GM21423 (cell line): ENCODE measurements around the gene NRDC.
"Not testable (repeated sequence)": the region's sequence is repeated elsewhere in the genome, so short reads cannot be mapped to it uniquely, and the experiment has no call there.

Source experiments
- ATAC-seq: cut with Tn5 transposase; IDR thresholded peaks from one replicate; pipeline ENCODE4 v1.9.1; 2021; ENCODE audit warnings: mild to moderate bottlenecking, moderate library complexity; ENCODE audit not compliant: unreplicated experiment

NRDC gene

GRCh38 chr1:51842261-51842660, 36.3 kb downstream of the NRDC start:
- no peak for ATAC-seq

GRCh38 chr1:51840743-51841461, 37.6 kb downstream of the NRDC start:
- ATAC-seq, result no peak

GRCh38 chr1:51840182-51840581, 38.3 kb downstream of the NRDC start:
- no peak for ATAC-seq

- ATAC-seq, result no peak
These were observed 39.4 kb downstream of the NRDC start for GRCh38 chr1:51839094-51839493.

DNA sequence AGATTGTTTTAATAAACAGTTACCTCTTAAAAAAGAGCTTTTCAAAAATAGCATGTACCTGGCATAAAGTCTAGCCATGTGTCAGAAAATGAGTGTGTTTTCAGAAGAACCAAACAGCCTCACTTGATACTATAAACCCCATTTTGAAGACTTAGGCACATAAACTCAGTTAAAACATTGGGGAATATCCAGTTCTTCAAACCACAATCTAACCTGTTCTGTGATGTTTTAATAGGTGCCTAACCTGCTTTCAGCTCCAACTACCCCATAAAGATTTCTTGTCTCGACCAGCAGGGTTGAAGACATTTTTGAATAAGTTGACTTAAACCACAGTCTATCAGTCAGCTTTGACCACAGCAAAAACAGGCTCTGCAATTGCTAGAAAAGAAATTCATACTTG, 41.3 kb downstream of the NRDC start:
- ATAC-seq, result no peak

DNA sequence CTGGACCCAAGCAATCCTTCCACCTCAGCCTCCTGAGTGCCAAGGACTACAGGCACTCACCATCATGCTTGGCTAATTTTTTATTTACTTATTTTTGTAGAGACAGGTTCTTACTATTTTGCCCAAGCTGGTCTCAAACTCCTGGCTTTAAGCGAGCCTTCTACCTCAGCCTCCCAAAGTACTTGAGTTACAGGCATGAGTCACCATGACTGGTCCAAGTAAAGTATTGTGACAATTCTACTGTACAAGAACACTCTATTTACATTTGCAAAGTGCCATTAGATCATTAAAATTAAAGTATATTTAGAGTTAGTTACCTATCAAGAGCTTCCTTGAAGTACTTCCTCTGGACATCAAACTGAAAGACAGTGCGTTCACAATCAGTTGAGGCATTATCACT, 44.8 kb downstream of the NRDC start:
- no peak for ATAC-seq

DNA sequence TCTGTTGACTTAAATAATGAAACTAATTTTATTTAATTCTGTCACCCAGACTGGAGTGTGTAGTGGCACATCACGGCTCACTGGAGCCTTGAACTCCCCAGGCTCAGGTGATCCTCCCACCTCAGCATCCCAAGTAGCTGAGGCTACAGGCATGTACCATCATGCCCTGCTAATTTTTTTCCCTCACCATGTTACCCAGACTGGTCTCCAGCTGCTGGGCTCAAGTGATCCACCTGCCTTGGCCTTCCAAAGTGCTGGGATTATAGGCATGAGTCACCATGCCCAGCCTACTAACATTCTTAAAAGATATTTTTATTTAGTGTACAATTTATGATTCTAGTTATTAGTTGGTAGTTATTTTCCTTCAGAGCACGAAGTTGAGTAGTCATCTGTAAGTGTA, 49.5 kb downstream of the NRDC start:
- ATAC-seq, result no peak

GRCh38 chr1:51819810-51820209, 58.7 kb downstream of the NRDC start:
- ATAC-seq, result no peak

- ATAC-seq, result not testable (repeated sequence)
These were observed 59.5 kb downstream of the NRDC start for GRCh38 chr1:51819021-51819420.

DNA sequence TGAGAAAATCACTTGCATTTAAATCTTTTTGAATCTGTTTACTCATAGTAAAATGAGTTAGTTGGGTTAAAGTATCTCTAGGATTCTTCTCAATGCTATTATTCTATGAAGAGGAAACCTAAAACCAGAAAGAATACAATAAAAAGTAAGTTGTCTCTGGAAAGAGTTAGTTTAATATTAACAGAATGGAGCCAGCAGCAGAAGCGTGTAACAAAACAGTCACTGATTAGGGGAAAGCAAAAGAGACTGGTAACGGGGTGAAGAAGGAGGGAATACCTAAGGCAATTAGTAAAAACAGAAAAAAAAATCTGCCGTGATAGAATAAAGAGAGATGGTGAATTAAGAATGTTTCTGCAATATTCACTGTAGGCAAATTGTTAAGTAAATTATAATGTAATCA, 60.0 kb downstream of the NRDC start:
- ATAC-seq, result no peak

DNA sequence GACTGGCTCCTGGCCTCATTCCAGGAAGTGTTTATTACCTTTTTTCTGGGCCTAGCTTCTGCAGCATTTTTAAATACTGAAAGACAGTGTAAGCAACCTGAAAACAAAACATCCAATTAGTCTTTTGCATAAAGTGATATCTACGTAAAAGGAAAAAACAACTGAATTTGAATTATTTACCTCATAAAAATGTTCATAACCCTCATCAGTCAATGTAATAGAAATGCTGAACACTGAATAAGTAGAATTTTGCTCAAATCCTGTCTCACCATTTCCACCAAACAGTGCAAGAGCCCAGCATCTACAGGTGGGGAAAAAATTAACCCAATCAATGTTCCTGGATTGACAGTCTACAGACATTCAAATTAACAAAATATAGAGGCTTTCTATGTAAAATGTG, 64.0 kb downstream of the NRDC start:
- ATAC-seq, result no peak

DNA sequence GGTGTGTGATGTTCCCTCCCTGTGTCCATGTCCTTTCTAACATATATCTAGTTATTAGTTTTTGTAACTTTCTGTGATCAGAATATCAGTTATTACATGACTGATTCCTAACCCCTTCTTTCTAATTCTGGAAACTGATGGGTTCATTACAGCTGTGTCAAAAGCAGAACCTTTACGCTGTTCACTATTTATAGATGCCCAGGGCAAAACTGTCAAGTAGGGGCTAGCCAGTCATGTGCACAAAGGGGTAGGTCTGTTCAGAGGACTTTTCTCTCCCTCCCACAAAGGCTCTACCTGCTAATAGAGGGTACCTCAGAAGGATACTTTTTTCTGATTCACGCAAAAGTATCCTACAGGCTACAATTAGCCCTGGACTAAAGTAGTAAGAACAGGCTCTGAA, 79.2 kb downstream of the NRDC start:
- no peak for ATAC-seq

- no peak for ATAC-seq
These were observed 83.7 kb downstream of the NRDC start for GRCh38 chr1:51794868-51795267.

DNA sequence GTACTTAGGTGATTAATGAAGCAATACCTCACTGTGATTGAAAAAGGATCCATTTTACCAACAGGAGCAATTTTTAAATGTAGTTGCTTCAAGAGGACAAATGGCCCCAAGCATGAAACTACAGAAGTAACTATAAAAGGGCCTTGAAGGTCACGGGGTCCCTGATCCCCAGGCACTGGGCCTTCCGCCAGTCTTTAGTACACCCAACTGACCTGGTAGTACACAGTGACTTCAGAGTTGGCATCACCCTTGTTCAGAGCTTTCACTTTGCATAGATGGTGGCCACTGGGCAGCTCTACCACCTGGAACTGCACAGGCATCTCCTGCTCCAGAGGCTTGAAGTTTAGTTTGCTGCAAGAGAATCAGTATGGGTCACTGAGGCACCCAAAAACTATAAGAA, 84.3 kb downstream of the NRDC start:
- no peak for ATAC-seq

GRCh38 chr1:51792864-51793263, 85.7 kb downstream of the NRDC start:
- no peak for ATAC-seq

GRCh38 chr1:51791888-51792287, 86.6 kb downstream of the NRDC start:
- no peak for ATAC-seq

GRCh38 chr1:51790385-51790784, 88.1 kb downstream of the NRDC start:
- no peak for ATAC-seq

DNA sequence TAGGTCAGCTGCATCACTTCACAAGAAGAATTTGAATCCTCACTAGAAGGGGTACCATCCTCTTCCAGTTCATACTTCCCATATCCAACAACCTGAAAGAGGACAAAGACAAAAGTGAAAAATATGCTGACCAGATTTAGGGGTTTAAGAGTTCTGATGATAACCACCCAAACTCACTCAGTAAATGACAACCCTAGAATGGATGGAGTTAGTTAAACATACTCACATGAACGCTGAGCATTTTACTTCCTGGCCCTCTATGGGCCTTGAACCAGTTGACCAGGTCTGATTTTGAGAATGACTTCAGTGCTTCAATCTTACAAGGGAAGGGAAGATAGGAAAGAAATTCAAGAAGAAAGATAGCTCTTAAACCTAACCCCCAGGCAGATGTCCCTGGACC, 89.2 kb downstream of the NRDC start:
- no peak for ATAC-seq

DNA sequence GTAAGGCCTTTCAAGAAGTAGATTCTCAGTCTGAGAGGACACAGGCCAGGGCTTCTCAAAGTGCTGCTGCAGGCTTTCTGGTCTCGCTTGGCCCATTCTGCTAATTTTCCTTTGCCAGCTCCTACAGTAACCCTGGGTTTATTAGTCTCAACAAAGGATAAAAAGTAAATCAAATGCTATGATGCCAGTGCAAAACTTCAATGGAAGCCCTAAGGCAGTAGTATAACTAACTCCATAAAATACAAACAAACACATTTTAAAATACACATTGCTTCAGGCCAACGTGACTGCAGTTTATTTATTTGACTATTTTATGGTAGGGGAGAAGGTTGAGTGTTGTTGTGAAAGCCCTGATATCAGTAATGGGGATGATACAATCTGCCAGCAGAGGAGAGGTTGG, 89.6 kb downstream of the NRDC start:
- ATAC-seq, result no peak

GRCh38 chr1:51784997-51785421, 93.5 kb downstream of the NRDC start:
- ATAC-seq, result no peak

DNA sequence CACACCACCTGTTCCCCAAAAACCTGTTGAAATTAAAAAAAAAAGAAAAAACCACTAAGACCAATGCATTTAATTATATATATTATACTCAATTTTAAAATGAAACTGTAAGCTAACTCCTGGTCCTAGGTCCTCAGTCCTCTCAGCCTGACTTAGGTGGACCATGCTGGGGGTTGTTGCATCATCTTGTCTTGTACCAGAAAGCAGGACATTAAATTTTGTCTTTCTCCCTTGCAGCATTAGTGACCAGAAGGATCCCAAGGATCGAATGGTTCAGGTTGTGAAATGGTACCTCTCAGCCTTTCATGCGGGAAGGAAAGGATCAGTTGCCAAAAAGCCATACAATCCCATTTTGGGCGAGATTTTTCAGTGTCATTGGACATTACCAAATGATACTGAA, 97.6 kb downstream of the NRDC start:
- ATAC-seq, result no peak

- ATAC-seq, result no peak
These were observed 102.1 kb downstream of the NRDC start for GRCh38 chr1:51776408-51776807.

DNA sequence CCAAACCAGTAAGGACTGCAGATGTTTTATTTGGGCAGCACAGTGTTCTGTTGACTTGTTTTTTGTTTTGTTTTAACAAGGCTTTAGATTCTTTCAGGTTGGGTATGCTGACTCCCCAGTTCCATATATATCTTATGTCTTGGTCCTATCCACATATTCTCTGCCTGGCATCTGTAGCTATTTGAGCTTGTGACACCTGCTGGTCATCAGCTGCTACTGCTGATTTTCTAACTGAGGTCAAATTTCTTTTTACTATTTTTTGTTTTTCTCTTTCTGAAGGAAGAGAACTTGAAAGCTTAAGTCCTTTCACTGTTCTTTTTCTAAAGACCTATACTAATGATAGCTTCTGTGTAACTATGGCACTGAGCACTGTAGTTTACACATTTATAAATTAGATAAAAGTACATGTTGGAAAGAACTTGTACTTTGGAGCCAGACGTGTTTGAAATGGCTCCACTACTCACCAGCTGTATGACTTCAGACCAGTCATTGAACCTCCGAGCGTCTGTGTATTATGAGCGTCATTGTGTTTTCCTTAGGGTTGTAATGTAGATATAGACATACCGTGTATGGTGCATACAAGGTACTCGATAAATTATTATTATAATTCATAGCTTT, 109.4 kb downstream of the NRDC start:
- no peak for ATAC-seq
